Endothelial cell of umbilical vein (primary cell): ENCODE measurements around the gene AK4. TPM values are rescaled to one million over a fixed set of nuclear protein-coding genes. Genes with fewer than 3 reads are reported as not detected.

Experiments
- BruUV-seq: library from RNA; stranded (reverse); fragments of 400-500 nt; replicated peaks from 2 replicates; lab custom pipeline; 2021; lab: Mats Ljungman, UMichigan
- CTCF ChIA-PET: fragments of 300-600, 350-600 bp; sonication (Branson Sonifier 250); formaldehyde crosslinking; loops from one replicate; lab custom pipeline; 2021; ENCODE audit warnings: antibody characterized with exemption, inconsistent platforms; lab: Charles Lee
- POLR2A ChIA-PET: fragments of 300-600, 350-600 bp; sonication (Branson Sonifier 250); formaldehyde crosslinking; loops from one replicate; lab custom pipeline; 2021; ENCODE audit warnings: antibody characterized with exemption, inconsistent platforms; lab: Charles Lee
- DNase-seq: peaks from one replicate; pipeline ENCODE4 v3.0.0-alpha.2; 2011; ENCODE audit warnings: low read depth, low spot score
- FAIRE-seq: peaks from 2 replicates; lab custom pipeline; 2011; peaks lifted over from hg19 to GRCh38; lab: Jason Lieb, UNC
- H2AFZ ChIP-seq: 2 replicates; pipeline ENCODE4 v1.6.0; 2012; ENCODE audit warnings: low read depth, low read length, control low read depth, inconsistent platforms
- H3K27ac ChIP-seq: 2 replicates; pipeline ENCODE4 v1.5.1; 2011; ENCODE audit warnings: low read depth, mild to moderate bottlenecking, control low read depth, low read length, moderate library complexity; ENCODE audit not compliant: insufficient read depth
- H3K27me3 ChIP-seq, 2 experiments: 2 replicates each; pipeline versions ENCODE4 v1.6.0 to v1.6.1; 2011; ENCODE audit warnings: low read length in 2 of 2, mixed read lengths in 1 of 2; ENCODE audit not compliant: control insufficient read depth in 2 of 2, insufficient read depth in 2 of 2
- H3K36me3 ChIP-seq, 2 experiments: 2 replicates in 1 of 2; 3 replicates in 1 of 2; pipeline ENCODE4 v1.5.1; 2011; ENCODE audit warnings: low read length in 2 of 2, mild to moderate bottlenecking in 1 of 2, moderate library complexity in 1 of 2; ENCODE audit not compliant: control insufficient read depth in 2 of 2, insufficient read depth in 2 of 2; ENCODE audit errors: extremely low read depth in 1 of 2
- H3K4me1 ChIP-seq: 3 replicates; pipeline ENCODE4 v1.5.1; 2011; ENCODE audit warnings: mild to moderate bottlenecking, low read length; ENCODE audit not compliant: control insufficient read depth, insufficient read depth; ENCODE audit errors: extremely low read depth
- H3K4me2 ChIP-seq: 2 replicates; pipeline ENCODE4 v1.6.1; 2011; ENCODE audit warnings: low read length, control low read depth, mixed read lengths; ENCODE audit not compliant: insufficient read depth
- H3K4me3 ChIP-seq, 3 experiments: fragments of 200-600 bp in 1 of 3; sonication (generic), shearing (Covaris generic) in 1 of 3; replicated peaks in 1 of 3; 2 replicates each; pipeline ENCODE4 v1.5.1; 2011 to 2016; ENCODE audit warnings: control low read depth in 3 of 3, low read length in 3 of 3, mild to moderate bottlenecking in 2 of 3, inconsistent platforms in 1 of 3, low read depth in 1 of 3, moderate library complexity in 1 of 3; ENCODE audit not compliant: insufficient read depth in 1 of 3
- H3K79me2 ChIP-seq: 2 replicates; pipeline ENCODE4 v1.6.0; 2012; ENCODE audit warnings: low read length, inconsistent platforms; ENCODE audit not compliant: control insufficient read depth, insufficient read depth
- H3K9ac ChIP-seq: replicated peaks from 2 replicates; pipeline ENCODE3; 2011; ENCODE audit warnings: low read length, control low read depth; ENCODE audit not compliant: insufficient read depth; ENCODE audit errors: extremely low read depth
- H3K9me1 ChIP-seq: replicated peaks from 3 replicates; pipeline ENCODE4 v1.6.0; 2011; ENCODE audit warnings: mild to moderate bottlenecking, low read length; ENCODE audit not compliant: control insufficient read depth, insufficient read depth; ENCODE audit errors: extremely low read depth
- H3K9me3 ChIP-seq: replicated peaks from 2 replicates; pipeline ENCODE4 v1.5.1; 2012; ENCODE audit warnings: low read length, inconsistent platforms; ENCODE audit not compliant: control insufficient read depth, insufficient read depth
- H4K20me1 ChIP-seq: replicated peaks from 2 replicates; pipeline ENCODE3; 2011; ENCODE audit warnings: mild to moderate bottlenecking, low read length; ENCODE audit not compliant: control insufficient read depth, insufficient read depth; ENCODE audit errors: extremely low read depth
- EZH2 ChIP-seq: IDR thresholded peaks from 2 replicates; pipeline ENCODE4 v1.6.1; 2012; ENCODE audit warnings: borderline replicate concordance, low read depth, mild to moderate bottlenecking, moderate library complexity, low read length, inconsistent platforms; ENCODE audit not compliant: severe bottlenecking
- FOS ChIP-seq: IDR thresholded peaks from 2 replicates; pipeline ENCODE4 v1.6.1; 2011; ENCODE audit warnings: mild to moderate bottlenecking, low read length, moderate library complexity, borderline replicate concordance; ENCODE audit not compliant: insufficient read depth
- GATA2 ChIP-seq: IDR thresholded peaks from 2 replicates; pipeline ENCODE4 v1.7.0; 2011; ENCODE audit warnings: low read depth, mild to moderate bottlenecking, moderate library complexity, mixed read lengths, low read length; ENCODE audit not compliant: insufficient read length, insufficient read depth
- JUN ChIP-seq: IDR thresholded peaks from 2 replicates; pipeline ENCODE4 v1.6.1; 2011; ENCODE audit warnings: borderline replicate concordance, low read depth; ENCODE audit not compliant: insufficient read length, insufficient read depth
- MAX ChIP-seq: IDR thresholded peaks from 2 replicates; pipeline ENCODE4 v1.6.1; 2011; ENCODE audit not compliant: insufficient read depth, insufficient read length
- MYC ChIP-seq: IDR thresholded peaks from one replicate; pipeline ENCODE4 v1.6.1; 2011; ENCODE audit warnings: mild to moderate bottlenecking, low read depth, low read length
- POLR2A ChIP-seq: IDR thresholded peaks from 2 replicates; pipeline ENCODE4 v1.6.1; 2012; ENCODE audit warnings: low read depth, mild to moderate bottlenecking, control low read depth, low read length
- POLR2AphosphoS5 ChIP-seq: IDR thresholded peaks from 2 replicates; pipeline ENCODE4 v1.6.1; 2012; ENCODE audit warnings: low read depth, mild to moderate bottlenecking, control low read depth, low read length, moderate library complexity; ENCODE audit not compliant: insufficient read depth
- dilution Hi-C: fragments of 300-500 bp; cut with MboI; formaldehyde crosslinking; loops from one replicate; pipeline ENCODE4 v1.15.0; 2019; ENCODE audit warnings: low sequenced_read_pairs; ENCODE audit not compliant: extremely low pct_ligation_motif_present
- intact Hi-C: fragments of 100-400 bp; cut with micrococcal nuclease; formaldehyde crosslinking; loops from one replicate; pipeline ENCODE4 v1.10.0; 2022
- polyA plus RNA-seq, 4 experiments: library from polyadenylated mRNA; depleted of rRNA in 3 of 4; stranded (reverse) in 3 of 4; unstranded in 1 of 4; fragments of >200 nt; gene quantifications; 2 replicates each; pipeline versions ENCODE4 v1.2.1 to v1.2.3, GENCODE V29; 2011 to 2012; ENCODE audit warnings: missing spikeins in 1 of 4
- total RNA-seq: library from RNA; stranded (reverse); gene quantifications from 2 replicates; pipeline ENCODE4 v1.2.3, GENCODE V29; 2021
- TF ChIP-seq, protein P1 (sequence below), 2 donors: IDR thresholded peaks; 1 replicate in 1 of 2; 2 replicates in 1 of 2; pipeline ENCODE4 v1.5.1; 2011; ENCODE audit warnings: low read length in 2 of 2, mild to moderate bottlenecking in 2 of 2, moderate library complexity in 2 of 2, control low read depth in 1 of 2, inconsistent platforms in 1 of 2, low read depth in 1 of 2; ENCODE audit not compliant: insufficient read depth in 1 of 2; ENCODE audit errors: extremely low read depth in 1 of 2

AK4 gene
- total and polyA plus RNA-seq, 2 donors (not counting 3 experiments of a cell fraction or from before 2014, with no cell fraction given), result 2.2 to 5.6 TPM

GRCh38 chr1:65164633-65165032 is 16.6 kb downstream of the AK4 start:
- intact Hi-C loops (no loop called here), dilution Hi-C loops (no loop called here)
- Histone ChIP-seq H3K4me2 (no peak overlapping the region), H3K36me3 (no peaks in the 10 kb centered on the region), H3K4me1 (no peaks in the 10 kb centered on the region), H3K4me3 (no peak overlapping the region), H2AFZ (no peak overlapping the region), H3K9me3 (no peaks in the 10 kb centered on the region), H4K20me1 (no peaks in the 10 kb centered on the region), H3K9me1 (no peaks in the 10 kb centered on the region), H3K27ac (no peak overlapping the region), H3K27me3 (no peaks in the 10 kb centered on the region), H3K9ac (no peak overlapping the region), H3K79me2 (no peaks in the 10 kb centered on the region)
- FAIRE-seq, result no peak
- no peak for DNase-seq
- ChIA-PET CTCF (no interaction called here), POLR2A (no interaction called here)
- no TSS peak for BruUV-seq
- TF ChIP-seq FOS (no peak), MAX (no peak), POLR2A (no peak), JUN (no peak), MYC (no peak), GATA2 (no peak), POLR2AphosphoS5 (no peak), EZH2 (no peak)
- TF ChIP-seq, protein P1, sequence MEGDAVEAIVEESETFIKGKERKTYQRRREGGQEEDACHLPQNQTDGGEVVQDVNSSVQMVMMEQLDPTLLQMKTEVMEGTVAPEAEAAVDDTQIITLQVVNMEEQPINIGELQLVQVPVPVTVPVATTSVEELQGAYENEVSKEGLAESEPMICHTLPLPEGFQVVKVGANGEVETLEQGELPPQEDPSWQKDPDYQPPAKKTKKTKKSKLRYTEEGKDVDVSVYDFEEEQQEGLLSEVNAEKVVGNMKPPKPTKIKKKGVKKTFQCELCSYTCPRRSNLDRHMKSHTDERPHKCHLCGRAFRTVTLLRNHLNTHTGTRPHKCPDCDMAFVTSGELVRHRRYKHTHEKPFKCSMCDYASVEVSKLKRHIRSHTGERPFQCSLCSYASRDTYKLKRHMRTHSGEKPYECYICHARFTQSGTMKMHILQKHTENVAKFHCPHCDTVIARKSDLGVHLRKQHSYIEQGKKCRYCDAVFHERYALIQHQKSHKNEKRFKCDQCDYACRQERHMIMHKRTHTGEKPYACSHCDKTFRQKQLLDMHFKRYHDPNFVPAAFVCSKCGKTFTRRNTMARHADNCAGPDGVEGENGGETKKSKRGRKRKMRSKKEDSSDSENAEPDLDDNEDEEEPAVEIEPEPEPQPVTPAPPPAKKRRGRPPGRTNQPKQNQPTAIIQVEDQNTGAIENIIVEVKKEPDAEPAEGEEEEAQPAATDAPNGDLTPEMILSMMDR (IDR thresholded peaks at IDR 0.05; ENCODE audit: extremely low read depth in 1 of 2, insufficient read depth in 1 of 2, low read depth in 1 of 2, low read length in 2 of 2), result no peak
